H9 (cell line): ENCODE measurements around the gene LIPM. TPM values are rescaled to one million over a fixed set of nuclear protein-coding genes. Genes with fewer than 3 reads are reported as not detected.

ENCODE experiments used
- DNase-seq: peaks from one replicate; pipeline ENCODE4 v3.0.0-alpha.2; 2017
- H2AFZ ChIP-seq: one replicate; pipeline ENCODE4 v1.6.1; 2013; ENCODE audit warnings: mild to moderate bottlenecking, low read length, control low read depth, moderate library complexity
- H2AK5ac ChIP-seq: 2 replicates; pipeline ENCODE4 v1.6.1; 2013; ENCODE audit warnings: low read length, control low read depth, mixed read lengths; ENCODE audit not compliant: insufficient read length
- H2BK120ac ChIP-seq: one replicate; pipeline ENCODE4 v1.6.1; 2013; ENCODE audit warnings: low read depth, mild to moderate bottlenecking, low read length, control low read depth, inconsistent platforms; ENCODE audit not compliant: poor library complexity, severe bottlenecking
- H2BK12ac ChIP-seq: 2 replicates; pipeline ENCODE4 v1.6.1; 2013; ENCODE audit warnings: low read length, control low read depth, mixed read lengths, low read depth; ENCODE audit not compliant: insufficient read length
- H2BK15ac ChIP-seq: 2 replicates; pipeline ENCODE4 v1.6.1; 2013; ENCODE audit warnings: low read depth, low read length, control low read depth
- H2BK20ac ChIP-seq: one replicate; pipeline ENCODE4 v1.6.1; 2013; ENCODE audit warnings: low read depth, mild to moderate bottlenecking, low read length, control low read depth, inconsistent platforms; ENCODE audit not compliant: poor library complexity, severe bottlenecking
- H2BK5ac ChIP-seq: 2 replicates; pipeline ENCODE4 v1.6.1; 2013; ENCODE audit warnings: low read length, control low read depth, mixed read lengths; ENCODE audit not compliant: insufficient read length
- H3K14ac ChIP-seq: 2 replicates; pipeline ENCODE4 v1.6.1; 2013; ENCODE audit warnings: low read length, control low read depth; ENCODE audit not compliant: insufficient read depth
- H3K18ac ChIP-seq: 2 replicates; pipeline ENCODE4 v1.6.1; 2013; ENCODE audit warnings: low read depth, mild to moderate bottlenecking, mixed read lengths, low read length, control low read depth; ENCODE audit not compliant: insufficient read length
- H3K23ac ChIP-seq: 2 replicates; pipeline ENCODE4 v1.6.1; 2013; ENCODE audit warnings: low read length, control low read depth, mixed read lengths, low read depth; ENCODE audit not compliant: insufficient read length
- H3K23me2 ChIP-seq: 2 replicates; pipeline ENCODE4 v1.6.1; 2013; ENCODE audit warnings: low read depth, mild to moderate bottlenecking, mixed read lengths, low read length, control low read depth; ENCODE audit not compliant: insufficient read length, poor library complexity, severe bottlenecking
- H3K27ac ChIP-seq: 2 replicates; pipeline ENCODE4 v1.5.1; 2013; ENCODE audit warnings: low read length, control low read depth, mixed read lengths, low read depth; ENCODE audit not compliant: insufficient read length
- H3K27me3 ChIP-seq: 2 replicates; pipeline ENCODE4 v1.6.1; 2013; ENCODE audit warnings: low read length, control low read depth, inconsistent platforms; ENCODE audit not compliant: insufficient read depth
- H3K4ac ChIP-seq: 2 replicates; pipeline ENCODE4 v1.6.1; 2013; ENCODE audit warnings: low read depth, mild to moderate bottlenecking, control low read depth, inconsistent platforms, low read length, moderate library complexity
- H3K4me1 ChIP-seq: 2 replicates; pipeline ENCODE4 v1.6.1; 2013; ENCODE audit warnings: low read length, control low read depth, inconsistent platforms; ENCODE audit not compliant: insufficient read depth
- H3K4me2 ChIP-seq: 2 replicates; pipeline ENCODE4 v1.6.1; 2013; ENCODE audit warnings: low read length, control low read depth, mixed read lengths; ENCODE audit not compliant: insufficient read length, insufficient read depth
- H3K56ac ChIP-seq: 2 replicates; pipeline ENCODE4 v1.6.1; 2013; ENCODE audit warnings: low read depth, mild to moderate bottlenecking, mixed read lengths, low read length, control low read depth; ENCODE audit not compliant: insufficient read length
- H3K79me1 ChIP-seq: 2 replicates; pipeline ENCODE4 v1.6.1; 2013; ENCODE audit warnings: low read depth, mild to moderate bottlenecking, moderate library complexity, low read length, control low read depth, inconsistent platforms; ENCODE audit not compliant: insufficient read depth, poor library complexity, severe bottlenecking
- H3K79me2 ChIP-seq: 2 replicates; pipeline ENCODE4 v1.6.1; 2013; ENCODE audit warnings: low read length, control low read depth, inconsistent platforms; ENCODE audit not compliant: insufficient read depth
- H3K9ac ChIP-seq: 2 replicates; pipeline ENCODE4 v1.6.1; 2013; ENCODE audit warnings: low read length, control low read depth, mixed read lengths; ENCODE audit not compliant: insufficient read length; ENCODE audit errors: extremely low read depth
- H3K9me3 ChIP-seq: one replicate; pipeline ENCODE4 v1.6.1; 2013; ENCODE audit warnings: low read depth, low read length, inconsistent platforms; ENCODE audit not compliant: control insufficient read depth
- H3T11ph ChIP-seq: one replicate; pipeline ENCODE4 v1.6.1; 2013; ENCODE audit warnings: mild to moderate bottlenecking, low read length, control low read depth, inconsistent platforms
- H4K20me1 ChIP-seq: one replicate; pipeline ENCODE4 v1.6.1; 2013; ENCODE audit not compliant: control insufficient read depth, insufficient read length, insufficient read depth
- H4K5ac ChIP-seq: 2 replicates; pipeline ENCODE4 v1.6.1; 2013; ENCODE audit warnings: low read depth, mild to moderate bottlenecking, mixed read lengths, low read length, control low read depth; ENCODE audit not compliant: insufficient read length
- H4K8ac ChIP-seq: replicated peaks from 2 replicates; pipeline ENCODE4 v1.6.1; 2013; ENCODE audit warnings: low read length, control low read depth, mixed read lengths, low read depth; ENCODE audit not compliant: insufficient read length
- H4K91ac ChIP-seq: 2 replicates; pipeline ENCODE4 v1.6.1; 2013; ENCODE audit warnings: low read depth, mild to moderate bottlenecking, moderate library complexity, mixed read lengths, low read length, control low read depth; ENCODE audit not compliant: insufficient read length
- H3K27ac Mint-ChIP-seq, 3 experiments: 2 replicates in 2 of 3; 3 replicates in 1 of 3; pipeline ENCODE4 v1.8.0; 2020 to 2021; ENCODE audit warnings: mixed read lengths in 3 of 3, mild to moderate bottlenecking in 1 of 3, moderate library complexity in 1 of 3
- H3K27me3 Mint-ChIP-seq: 2 replicates; pipeline ENCODE4 v1.8.0; 2021; ENCODE audit warnings: low read depth, mild to moderate bottlenecking, moderate library complexity, mixed read lengths
- H3K36me3 Mint-ChIP-seq, 3 experiments: 2 replicates in 2 of 3; 3 replicates in 1 of 3; pipeline ENCODE4 v1.8.0; 2020 to 2021; ENCODE audit warnings: low read depth in 3 of 3, mixed read lengths in 3 of 3; ENCODE audit not compliant: insufficient read depth in 1 of 3
- H3K4me1 Mint-ChIP-seq, 2 experiments: 2 replicates each; pipeline ENCODE4 v1.8.0; 2020; ENCODE audit warnings: mixed read lengths in 2 of 2
- H3K4me3 Mint-ChIP-seq, 2 experiments: 2 replicates in 1 of 2; 3 replicates in 1 of 2; pipeline ENCODE4 v1.8.0; 2020 to 2021; ENCODE audit warnings: mild to moderate bottlenecking in 2 of 2, mixed read lengths in 2 of 2, moderate library complexity in 1 of 2
- H3K9me3 Mint-ChIP-seq, 2 experiments: 2 replicates in 1 of 2; 3 replicates in 1 of 2; pipeline ENCODE4 v1.8.0; 2020; ENCODE audit warnings: mild to moderate bottlenecking in 2 of 2, mixed read lengths in 2 of 2, moderate library complexity in 1 of 2
- WGBS: extraction: QIAGEN DNeasy Blood & Tissue Kit; methylation state at CpG from one replicate; pipeline ENCODE4 v1.1.7; 2013; ENCODE audit warnings: missing lambda C conversion rate, low lambda C conversion rate, mixed read lengths; ENCODE audit not compliant: insufficient read length; ENCODE audit errors: extremely low coverage; 5-methylcytosine and 5-hydroxymethylcytosine counted together
- total RNA-seq: library from RNA; stranded (reverse); gene quantifications from 2 replicates; pipeline ENCODE4 v1.2.1, GENCODE V29; 2021
- TF ChIP-seq, protein P1 (sequence below): fragments of 200-600 bp; sonication (generic); conservative IDR thresholded peaks from 3 replicates; pipeline ENCODE4 v1.8.0; 2021; ENCODE audit warnings: antibody characterized with exemption, mild to moderate bottlenecking

LIPM gene
- total RNA-seq, 1 experiment from 2014 or later, result not detected

DNA sequence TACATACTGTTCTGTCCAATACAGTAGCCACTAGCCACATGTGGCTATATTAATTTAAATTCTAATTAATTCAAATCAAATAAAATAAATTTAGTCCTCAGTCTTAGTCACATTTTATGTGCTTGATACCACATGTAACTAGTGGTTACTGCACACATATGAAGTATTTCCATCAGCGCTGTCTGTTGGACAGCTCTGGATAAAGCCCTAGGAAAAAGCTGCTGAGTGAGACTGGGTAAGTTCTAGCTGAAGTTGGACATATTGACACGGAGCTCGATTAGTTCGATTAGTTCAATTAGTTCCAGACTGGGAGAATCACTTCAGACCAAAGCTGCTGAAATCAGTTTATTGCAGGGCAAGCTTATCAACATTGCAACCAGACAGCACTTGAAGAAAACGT, 15.1 kb upstream of the LIPM start:
- no peak overlapping the region for H2BK12ac ChIP-seq
- Mint-ChIP-seq H3K4me3 (no peak overlapping the region), H3K36me3 (no peaks in the 10 kb centered on the region), H3K27me3 (no peaks in the 10 kb centered on the region), H3K27ac (no peak overlapping the region), H3K9me3 (no peaks in the 10 kb centered on the region; a peak in 1 of 5 replicates), H3K4me1 (peaks cover 3 to 9% of the 10 kb centered on the region in 2 experiments; a peak in 3 of 4 replicates)
- no peak overlapping the region for H2AFZ ChIP-seq
- no peak overlapping the region for H3K27ac ChIP-seq
- TF ChIP-seq, protein P1, sequence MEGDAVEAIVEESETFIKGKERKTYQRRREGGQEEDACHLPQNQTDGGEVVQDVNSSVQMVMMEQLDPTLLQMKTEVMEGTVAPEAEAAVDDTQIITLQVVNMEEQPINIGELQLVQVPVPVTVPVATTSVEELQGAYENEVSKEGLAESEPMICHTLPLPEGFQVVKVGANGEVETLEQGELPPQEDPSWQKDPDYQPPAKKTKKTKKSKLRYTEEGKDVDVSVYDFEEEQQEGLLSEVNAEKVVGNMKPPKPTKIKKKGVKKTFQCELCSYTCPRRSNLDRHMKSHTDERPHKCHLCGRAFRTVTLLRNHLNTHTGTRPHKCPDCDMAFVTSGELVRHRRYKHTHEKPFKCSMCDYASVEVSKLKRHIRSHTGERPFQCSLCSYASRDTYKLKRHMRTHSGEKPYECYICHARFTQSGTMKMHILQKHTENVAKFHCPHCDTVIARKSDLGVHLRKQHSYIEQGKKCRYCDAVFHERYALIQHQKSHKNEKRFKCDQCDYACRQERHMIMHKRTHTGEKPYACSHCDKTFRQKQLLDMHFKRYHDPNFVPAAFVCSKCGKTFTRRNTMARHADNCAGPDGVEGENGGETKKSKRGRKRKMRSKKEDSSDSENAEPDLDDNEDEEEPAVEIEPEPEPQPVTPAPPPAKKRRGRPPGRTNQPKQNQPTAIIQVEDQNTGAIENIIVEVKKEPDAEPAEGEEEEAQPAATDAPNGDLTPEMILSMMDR, result no peak
- no peaks in the 10 kb centered on the region for H3K79me2 ChIP-seq
- no peak overlapping the region for H2BK120ac ChIP-seq
- H3K56ac ChIP-seq, result no peak overlapping the region
- H3K4ac ChIP-seq, result no peak overlapping the region
- DNase-seq, result no peak
- no peaks in the 10 kb centered on the region for H3K23me2 ChIP-seq
- H3K9ac ChIP-seq, result no peak overlapping the region
- no peak overlapping the region for H3K4me2 ChIP-seq
- H2BK15ac ChIP-seq, result no peak overlapping the region
- H4K91ac ChIP-seq, result no peak overlapping the region
- H4K5ac ChIP-seq, result no peak overlapping the region
- no peaks in the 10 kb centered on the region for H4K20me1 ChIP-seq
- no peak overlapping the region for H3K23ac ChIP-seq
- no peaks in the 10 kb centered on the region for H3K27me3 ChIP-seq
- no peaks in the 10 kb centered on the region for H3K4me1 ChIP-seq
- no peak overlapping the region for H4K8ac ChIP-seq
- WGBS, result no CpG with 5 or more reads among the region's 5 CpGs
- H3K14ac ChIP-seq, result no peak overlapping the region
- no peaks in the 10 kb centered on the region for H3K79me1 ChIP-seq
- no peaks in the 10 kb centered on the region for H3K9me3 ChIP-seq
- H3K18ac ChIP-seq, result no peak overlapping the region
- H3T11ph ChIP-seq, result no peak overlapping the region
- no peak overlapping the region for H2BK20ac ChIP-seq
- no peak overlapping the region for H2BK5ac ChIP-seq
- H2AK5ac ChIP-seq, result no peak overlapping the region
